H1 (cell line): ENCODE measurements around the gene PLA2G15. TPM values are rescaled to one million over a fixed set of nuclear protein-coding genes. Genes with fewer than 3 reads are reported as not detected.

Experiments used
- CTCF ChIA-PET: fragments of 300-600 bp; sonication (Branson Sonifier 250); formaldehyde crosslinking; loops from one replicate; lab custom pipeline; 2021; ENCODE audit not compliant: partially characterized antibody; lab: Charles Lee
- POLR2A ChIA-PET: fragments of 300-600 bp; sonication (Branson Sonifier 250); formaldehyde crosslinking; loops from one replicate; lab custom pipeline; 2021; ENCODE audit warnings: inconsistent platforms; ENCODE audit not compliant: partially characterized antibody; lab: Charles Lee
- DNase-seq, 2 experiments: peaks; one replicate each; pipeline versions ENCODE4 v3.0.0 to v3.0.0-alpha.2; 2010 to 2022; ENCODE audit warnings: low spot score in 2 of 2, low read depth in 1 of 2, mixed read lengths in 1 of 2
- FAIRE-seq: peaks from 2 replicates; lab custom pipeline; 2011; peaks lifted over from hg19 to GRCh38; lab: Jason Lieb, UNC
- H2AFZ ChIP-seq: 2 replicates; pipeline ENCODE4 v1.8.1; 2012; ENCODE audit warnings: low read length, inconsistent platforms
- H2AK5ac ChIP-seq: 2 replicates; pipeline ENCODE4 v1.6.1; 2013; ENCODE audit warnings: low read depth, low read length
- H2BK120ac ChIP-seq: replicated peaks from 2 replicates; pipeline ENCODE3; 2013; ENCODE audit warnings: low read depth, low read length, inconsistent platforms
- H2BK12ac ChIP-seq: 2 replicates; pipeline ENCODE4 v1.6.1; 2013; ENCODE audit warnings: low read depth, low read length
- H2BK15ac ChIP-seq: 2 replicates; pipeline ENCODE4 v1.6.1; 2013; ENCODE audit warnings: low read length
- H2BK20ac ChIP-seq: 2 replicates; pipeline ENCODE4 v1.6.1; 2013; ENCODE audit warnings: low read length
- H2BK5ac ChIP-seq: 2 replicates; pipeline ENCODE4 v1.6.1; 2013; ENCODE audit warnings: low read depth, low read length
- H3K14ac ChIP-seq: 2 replicates; pipeline ENCODE4 v1.6.1; 2013; ENCODE audit warnings: inconsistent platforms; ENCODE audit not compliant: insufficient read length
- H3K18ac ChIP-seq: 2 replicates; pipeline ENCODE4 v1.6.1; 2013; ENCODE audit warnings: low read length; ENCODE audit errors: extremely low read depth
- H3K23ac ChIP-seq: 2 replicates; pipeline ENCODE4 v1.6.1; 2013; ENCODE audit warnings: inconsistent platforms; ENCODE audit not compliant: insufficient read length
- H3K23me2 ChIP-seq: 2 replicates; pipeline ENCODE4 v1.6.1; 2013; ENCODE audit warnings: low read depth, low read length
- H3K27ac ChIP-seq: 2 replicates; pipeline ENCODE4 v1.6.1; 2011; ENCODE audit warnings: low read depth, low read length, inconsistent platforms
- H3K27me3 ChIP-seq, 4 experiments: replicated peaks in 1 of 4; 1 replicate in 1 of 4; 2 replicates in 3 of 4; pipeline versions ENCODE4 v1.6.1 to v1.8.1; 2011 to 2013; ENCODE audit warnings: low read length in 3 of 4, mild to moderate bottlenecking in 3 of 4, inconsistent platforms in 2 of 4, mixed read lengths in 2 of 4, moderate library complexity in 1 of 4; ENCODE audit not compliant: control insufficient read depth in 3 of 4, insufficient read depth in 3 of 4; ENCODE audit errors: extremely low read depth in 1 of 4
- H3K36me3 ChIP-seq, 4 experiments: 2 replicates each; pipeline versions ENCODE4 v1.6.1 to v1.8.1; 2011 to 2013; ENCODE audit warnings: mild to moderate bottlenecking in 4 of 4, low read length in 3 of 4, moderate library complexity in 2 of 4, control low read depth in 1 of 4, inconsistent platforms in 1 of 4; ENCODE audit not compliant: insufficient read depth in 4 of 4, control insufficient read depth in 2 of 4
- H3K4ac ChIP-seq: replicated peaks from 2 replicates; pipeline ENCODE3; 2013; ENCODE audit warnings: low read length, low read depth, mixed read lengths, inconsistent platforms; ENCODE audit not compliant: insufficient read length
- H3K4me1 ChIP-seq, 4 experiments: replicated peaks in 1 of 4; 1 replicate in 1 of 4; 2 replicates in 3 of 4; pipeline versions ENCODE4 v1.6.1 to v1.8.1; 2011 to 2013; ENCODE audit warnings: low read length in 3 of 4, inconsistent platforms in 2 of 4, mixed read lengths in 1 of 4; ENCODE audit not compliant: insufficient read depth in 4 of 4, control insufficient read depth in 3 of 4
- H3K4me2 ChIP-seq, 2 experiments: 2 replicates each; pipeline versions ENCODE4 v1.6.1 to v1.8.1; 2011 to 2013; ENCODE audit warnings: low read depth in 2 of 2, low read length in 2 of 2, control low read depth in 1 of 2, inconsistent platforms in 1 of 2, mild to moderate bottlenecking in 1 of 2; ENCODE audit not compliant: insufficient read depth in 1 of 2
- H3K4me3 ChIP-seq, 4 experiments: fragments of 200-600, 300-600 bp in 1 of 4; sonication (generic), shearing (Covaris generic), sonication (Bioruptor Twin) in 1 of 4; 2 replicates each; pipeline versions ENCODE4 v1.5.1 to v1.8.1; 2011 to 2016; ENCODE audit warnings: low read length in 4 of 4, low read depth in 3 of 4, control low read depth in 2 of 4, inconsistent platforms in 2 of 4, mild to moderate bottlenecking in 2 of 4, mixed read lengths in 1 of 4, moderate library complexity in 1 of 4; ENCODE audit not compliant: insufficient read depth in 2 of 4; ENCODE audit errors: extremely low read depth in 1 of 4
- H3K56ac ChIP-seq: replicated peaks from 2 replicates; pipeline ENCODE3; 2013; ENCODE audit warnings: low read depth, mild to moderate bottlenecking, mixed read lengths, low read length, inconsistent platforms; ENCODE audit not compliant: insufficient read length
- H3K79me1 ChIP-seq: 2 replicates; pipeline ENCODE4 v1.6.1; 2013; ENCODE audit warnings: low read depth, low read length, control low read depth
- H3K79me2 ChIP-seq, 2 experiments: 2 replicates each; pipeline versions ENCODE4 v1.6.1 to v1.8.1; 2012 to 2013; ENCODE audit warnings: low read length in 2 of 2, mild to moderate bottlenecking in 2 of 2, inconsistent platforms in 1 of 2; ENCODE audit not compliant: insufficient read depth in 2 of 2, control insufficient read depth in 1 of 2
- H3K9ac ChIP-seq, 4 experiments: replicated peaks in 1 of 4; 1 replicate in 1 of 4; 2 replicates in 3 of 4; pipeline versions ENCODE4 v1.6.1 to v1.8.1; 2011 to 2013; ENCODE audit warnings: low read depth in 3 of 4, low read length in 3 of 4, control low read depth in 2 of 4, mild to moderate bottlenecking in 2 of 4, moderate library complexity in 2 of 4, inconsistent platforms in 1 of 4; ENCODE audit errors: extremely low read depth in 1 of 4
- H3K9me3 ChIP-seq, 2 experiments: 2 replicates each; pipeline versions ENCODE4 v1.6.1 to v1.8.1; 2012 to 2013; ENCODE audit warnings: mild to moderate bottlenecking in 2 of 2, moderate library complexity in 2 of 2, control low read depth in 1 of 2, inconsistent platforms in 1 of 2, low read depth in 1 of 2, low read length in 1 of 2, mixed read lengths in 1 of 2; ENCODE audit not compliant: insufficient read depth in 2 of 2
- H4K20me1 ChIP-seq, 2 experiments: replicated peaks in 1 of 2; 2 replicates each; pipeline versions ENCODE3 to v1.8.1; 2011 to 2013; ENCODE audit warnings: inconsistent platforms in 2 of 2, low read length in 2 of 2, mild to moderate bottlenecking in 1 of 2; ENCODE audit not compliant: insufficient read depth in 2 of 2, control insufficient read depth in 1 of 2
- H4K5ac ChIP-seq: 2 replicates; pipeline ENCODE4 v1.6.1; 2013; ENCODE audit warnings: low read length, low read depth, mixed read lengths, inconsistent platforms; ENCODE audit not compliant: insufficient read length
- H4K8ac ChIP-seq: 2 replicates; pipeline ENCODE4 v1.8.0; 2013; ENCODE audit warnings: mild to moderate bottlenecking, moderate library complexity, low read length, inconsistent platforms; ENCODE audit not compliant: insufficient read depth; ENCODE audit errors: extremely low read depth
- H4K91ac ChIP-seq: replicated peaks from 2 replicates; pipeline ENCODE3; 2013; ENCODE audit warnings: low read length, mixed read lengths, inconsistent platforms; ENCODE audit not compliant: insufficient read length
- ATF3 ChIP-seq: IDR thresholded peaks from 2 replicates; pipeline ENCODE4 v1.6.1; 2011; ENCODE audit warnings: low read depth, mild to moderate bottlenecking, low read length; ENCODE audit not compliant: insufficient read depth
- CBX8 ChIP-seq: fragments of 300-800, 300-1000 bp; sonication (generic); IDR thresholded peaks from 2 replicates; pipeline ENCODE4 v1.7.1; 2016; ENCODE audit warnings: low read depth, low read length, borderline replicate concordance
- CHD1 ChIP-seq: IDR thresholded peaks from 2 replicates; pipeline ENCODE4 v1.6.1; 2012; ENCODE audit warnings: low read depth, low read length, improper control_type of control experiment
- CREB1 ChIP-seq: IDR thresholded peaks from 2 replicates; pipeline ENCODE4 v1.6.1; 2012; ENCODE audit warnings: inconsistent platforms
- CTCF ChIP-seq, 3 experiments: IDR thresholded peaks; 1 replicate in 2 of 3; 2 replicates in 1 of 3; pipeline versions ENCODE4 v1.5.1 to v1.6.1; 2011; ENCODE audit warnings: low read length in 3 of 3, mild to moderate bottlenecking in 3 of 3, inconsistent platforms in 2 of 3, low read depth in 1 of 3, moderate library complexity in 1 of 3; ENCODE audit not compliant: insufficient read depth in 1 of 3; ENCODE audit errors: control extremely low read depth in 1 of 3
- POU5F1 ChIP-seq: IDR thresholded peaks from 2 replicates; pipeline ENCODE4 v1.6.1; 2011; ENCODE audit warnings: low read depth, mild to moderate bottlenecking, low read length, moderate library complexity
- SAP30 ChIP-seq: fragments of 300-600 bp; sonication (generic); IDR thresholded peaks from 2 replicates; pipeline ENCODE4 v1.7.1; 2012; ENCODE audit warnings: low read length, moderate library complexity, mild to moderate bottlenecking, inconsistent platforms; ENCODE audit not compliant: insufficient read depth, insufficient replicate concordance
- SIN3A ChIP-seq, 2 experiments: IDR thresholded peaks in 1 of 2; conservative IDR thresholded peaks in 1 of 2; 2 replicates each; pipeline ENCODE4 v1.6.1; 2011 to 2012; ENCODE audit warnings: low read length in 2 of 2, improper control_type of control experiment in 1 of 2, low read depth in 1 of 2, mild to moderate bottlenecking in 1 of 2
- SP2 ChIP-seq: IDR thresholded peaks from 2 replicates; pipeline ENCODE4 v1.6.1; 2012; ENCODE audit warnings: mild to moderate bottlenecking, low read length, inconsistent platforms
- TAF1 ChIP-seq: IDR thresholded peaks from 2 replicates; pipeline ENCODE4 v1.6.1; 2011; ENCODE audit warnings: mild to moderate bottlenecking, low read depth, low read length
- WGBS, 2 experiments: shearing (Covaris generic) in 1 of 2; methylation state at CpG; one replicate each; pipeline versions ENCODE4 v1.1.6 to v1.1.7; 2013 to 2015; ENCODE audit warnings: low lambda C conversion rate in 2 of 2, mixed read lengths in 2 of 2, inconsistent platforms in 1 of 2, low coverage in 1 of 2, missing lambda C conversion rate in 1 of 2; ENCODE audit not compliant: insufficient replicate concordance in 2 of 2, insufficient coverage in 1 of 2, insufficient read length in 1 of 2; ENCODE audit errors: extremely low coverage in 1 of 2, missing lambda C conversion rate in 1 of 2; 5-methylcytosine and 5-hydroxymethylcytosine counted together
- polyA plus RNA-seq, 7 experiments: library from polyadenylated mRNA; depleted of rRNA in 3 of 7; stranded (reverse) in 5 of 7; unstranded in 2 of 7; fragments of >200 nt in 5 of 7; fragments of 200-250 nt in 2 of 7; gene quantifications; 1 replicate in 5 of 7; 2 replicates in 1 of 7; 4 replicates in 1 of 7; pipeline versions ENCODE4 v1.2.1 to v1.2.3, GENCODE V29; 2011 to 2013; ENCODE audit warnings: missing spikeins in 2 of 7, mixed read lengths in 2 of 7
- total RNA-seq: library from RNA; stranded (reverse); fragmentation: NEBNext Ultra II Directional; extraction: Animal tissue kit (Norgen Biotek cat#: 25700); gene quantifications from 2 replicates; pipeline ENCODE4 v1.2.1, GENCODE V29; 2021

Gene PLA2G15
- total and polyA plus RNA-seq, 2 of the 8 experiments (the other 6 are each of a cell fraction or from before 2014, with no cell fraction given), result 11.2 to 12.0 TPM

GRCh38 chr16:68310437-68310773 is 65.2 kb downstream of the PLA2G15 start:
- POLR2A ChIA-PET, result interaction anchor here (0.9 to 3.8 kb wide), 28 partner anchors 8 to 226 kb away, joined by 3 to 44 read pairs (median 6); partner anchors contain the start of genes ESRP2, NFATC3, PLA2G15 and SLC7A6

More at GRCh38 chr16:68310437-68310773, 65.2 kb downstream of the PLA2G15 start:
- H3K4ac ChIP-seq, result no peak overlapping the region
- peak overlapping the region; percentile 77 for H2BK5ac ChIP-seq
- H3K79me1 ChIP-seq, result peaks cover 5% of the 10 kb centered on the region; the same call in 1 of the 2 replicates
- 2% methylated on average over 29 of the region's 29 CpGs; no CpG with 5 or more reads in 1 of the 2 experiments for WGBS, 2 experiments
- no peak overlapping the region for H2AK5ac ChIP-seq
- H3K4me3 ChIP-seq, result peak overlapping the region; percentile 69 to 96 (median 86)
- FAIRE-seq (no peak), DNase-seq (no peak)
- H3K4me2 ChIP-seq, result peak overlapping the region; percentile 93 to 98
- H2AFZ ChIP-seq, result peak overlapping the region; percentile 91
- peak overlapping the region; percentile 80 for H4K5ac ChIP-seq
- no peak overlapping the region for H3K14ac ChIP-seq
- H3K36me3 ChIP-seq, result peaks cover 0 to 29% (median 7%) of the 10 kb centered on the region in 4 experiments; a peak in 6 of 8 replicates
- no peak overlapping the region for H2BK15ac ChIP-seq
- TF ChIP-seq SIN3A (conservative IDR thresholded peaks at IDR 0.05 in 1 of 2, IDR thresholded peaks at IDR 0.05 in 1 of 2; ENCODE audit: low read depth in 1 of 2, low read length in 2 of 2) (no peak), SAP30 (no peak), CBX8 (no peak), CTCF (IDR thresholded peaks at IDR 0.05; ENCODE audit: control extremely low read depth in 1 of 3, insufficient read depth in 1 of 3, low read depth in 1 of 3, low read length in 3 of 3) (no peak), ATF3 (no peak), TAF1 (no peak), CHD1 (no peak), POU5F1 (no peak), CREB1 (no peak), SP2 (no peak)
- peak overlapping the region; percentile 33 for H2BK120ac ChIP-seq
- peaks cover 4 to 29% of the 10 kb centered on the region in 2 experiments for H3K79me2 ChIP-seq
- no peak overlapping the region for H3K23ac ChIP-seq
- H3K4me1 ChIP-seq, result peaks cover 3 to 6% (median 4%) of the 10 kb centered on the region in 4 experiments; a peak in 5 of 7 replicates
- no peak overlapping the region for H3K18ac ChIP-seq
- no peaks in the 10 kb centered on the region for H3K27me3 ChIP-seq
- peak overlapping the region; percentile 96 for H4K8ac ChIP-seq
- no peaks in the 10 kb centered on the region for H3K9me3 ChIP-seq
- no peak overlapping the region for H2BK20ac ChIP-seq
- H2BK12ac ChIP-seq, result no peak overlapping the region
- H3K56ac ChIP-seq, result peak overlapping the region; percentile 86
- H3K27ac ChIP-seq, result peak overlapping the region; percentile 87
- peak overlapping the region; percentile 49 to 89 (median 83) for H3K9ac ChIP-seq
- peaks cover 0 to 5% of the 10 kb centered on the region in 2 experiments for H4K20me1 ChIP-seq
- CTCF ChIA-PET, result interaction anchor here (0.9 to 2.4 kb wide), 9 partner anchors 9 to 55 kb away, joined by 3 to 34 read pairs (median 4); partner anchors contain the start of gene SLC7A6
- H3K23me2 ChIP-seq, result peaks cover 9% of the 10 kb centered on the region; the same call in 1 of the 2 replicates
- peak overlapping the region; percentile 81 for H4K91ac ChIP-seq
